IMR-90 (cell line): ENCODE results near the gene C16orf87. TPM values are rescaled to one million over a fixed set of nuclear protein-coding genes. Genes with fewer than 3 reads are reported as not detected.

Experiments used
- ATAC-seq: fragments of 200-7000 bp; cut with Tn5 transposase; 2 replicates; pipeline ENCODE4 v1.9.1; 2020; ENCODE audit warnings: low read depth, mild to moderate bottlenecking, moderate library complexity
- BruUV-seq: library from RNA; stranded (reverse); fragments of 400-500 nt; replicated peaks from 2 replicates; lab custom pipeline; 2021; lab: Mats Ljungman, UMichigan
- CTCF ChIA-PET: fragments of 300-600 bp; formaldehyde crosslinking; extraction: SDS; loops from one replicate; lab custom pipeline; 2021; ENCODE audit warnings: antibody characterized with exemption; lab: Yijun Ruan, JAX
- POLR2A ChIA-PET: fragments of 300-600 bp; sonication (Branson Sonifier 250); formaldehyde crosslinking; loops from one replicate; lab custom pipeline; 2022; ENCODE audit warnings: antibody characterized with exemption; ENCODE audit not compliant: unreplicated experiment; lab: Charles Lee
- DNase-seq: peaks from one replicate; pipeline ENCODE4 v3.0.0; 2013
- H2AFZ ChIP-seq: replicated peaks from 2 replicates; pipeline ENCODE3; 2013; ENCODE audit warnings: low read length, mild to moderate bottlenecking; ENCODE audit not compliant: poor library complexity
- H2AK5ac ChIP-seq: 2 replicates; pipeline ENCODE4 v1.6.1; 2013; ENCODE audit warnings: low read depth, low read length, inconsistent platforms
- H2AK9ac ChIP-seq: replicated peaks from 2 replicates; pipeline ENCODE3; 2013; ENCODE audit warnings: mild to moderate bottlenecking, low read depth, low read length, moderate library complexity; ENCODE audit not compliant: poor library complexity
- H2BK120ac ChIP-seq: 2 replicates; pipeline ENCODE4 v1.6.1; 2013; ENCODE audit warnings: low read depth, low read length, inconsistent platforms
- H2BK15ac ChIP-seq: 3 replicates; pipeline ENCODE4 v1.6.1; 2013; ENCODE audit warnings: low read depth, low read length, inconsistent platforms
- H2BK20ac ChIP-seq: 2 replicates; pipeline ENCODE4 v1.6.1; 2013; ENCODE audit warnings: low read depth, mild to moderate bottlenecking, inconsistent platforms, low read length, moderate library complexity
- H2BK5ac ChIP-seq: 2 replicates; pipeline ENCODE4 v1.6.1; 2013; ENCODE audit warnings: mild to moderate bottlenecking, low read depth, low read length, inconsistent platforms; ENCODE audit not compliant: poor library complexity, severe bottlenecking
- H3K14ac ChIP-seq: replicated peaks from 2 replicates; pipeline ENCODE4 v1.6.1; 2013; ENCODE audit warnings: low read depth, low read length, inconsistent platforms
- H3K18ac ChIP-seq: 2 replicates; pipeline ENCODE4 v1.6.1; 2013; ENCODE audit warnings: low read depth, low read length, control low read depth
- H3K23ac ChIP-seq: 2 replicates; pipeline ENCODE4 v1.6.1; 2013; ENCODE audit warnings: low read depth, low read length, inconsistent platforms
- H3K27ac ChIP-seq: 2 replicates; pipeline ENCODE4 v1.5.1; 2013; ENCODE audit warnings: mild to moderate bottlenecking, control low read depth, low read length; ENCODE audit not compliant: insufficient read depth
- H3K27me3 ChIP-seq: 2 replicates; pipeline ENCODE4 v1.6.1; 2013; ENCODE audit warnings: low read length; ENCODE audit not compliant: control insufficient read depth, insufficient read depth
- H3K36me3 ChIP-seq: 2 replicates; pipeline ENCODE4 v1.6.1; 2013; ENCODE audit warnings: low read length, mixed read lengths; ENCODE audit not compliant: control insufficient read depth, insufficient read depth
- H3K4ac ChIP-seq: 2 replicates; pipeline ENCODE4 v1.6.1; 2013; ENCODE audit warnings: low read depth, low read length, inconsistent platforms
- H3K4me1 ChIP-seq: 2 replicates; pipeline ENCODE4 v1.6.1; 2013; ENCODE audit warnings: low read length, mixed read lengths; ENCODE audit not compliant: control insufficient read depth, insufficient read depth
- H3K4me2 ChIP-seq: 2 replicates; pipeline ENCODE4 v1.6.1; 2013; ENCODE audit warnings: low read depth, mild to moderate bottlenecking, control low read depth, low read length, moderate library complexity
- H3K4me3 ChIP-seq: 2 replicates; pipeline ENCODE4 v1.5.1; 2013; ENCODE audit warnings: low read depth, mild to moderate bottlenecking, control low read depth, low read length, moderate library complexity; ENCODE audit not compliant: insufficient read depth
- H3K56ac ChIP-seq: 2 replicates; pipeline ENCODE4 v1.6.1; 2013; ENCODE audit warnings: low read length, inconsistent platforms; ENCODE audit not compliant: insufficient read depth; ENCODE audit errors: extremely low read depth
- H3K79me1 ChIP-seq, 2 experiments: 2 replicates each; pipeline ENCODE4 v1.6.1; 2013; ENCODE audit warnings: low read length in 2 of 2, inconsistent platforms in 1 of 2, low read depth in 1 of 2
- H3K9ac ChIP-seq: 2 replicates; pipeline ENCODE4 v1.6.1; 2013; ENCODE audit warnings: low read depth, low read length, control low read depth
- H3K9me1 ChIP-seq: 2 replicates; pipeline ENCODE4 v1.6.1; 2013; ENCODE audit warnings: low read length, inconsistent platforms; ENCODE audit not compliant: insufficient read depth
- H3K9me3 ChIP-seq: 2 replicates; pipeline ENCODE4 v1.6.1; 2013; ENCODE audit warnings: low read length; ENCODE audit not compliant: control insufficient read depth, insufficient read depth
- H4K20me1 ChIP-seq: 2 replicates; pipeline ENCODE4 v1.6.1; 2013; ENCODE audit warnings: low read length, inconsistent platforms; ENCODE audit not compliant: insufficient read depth
- H4K5ac ChIP-seq: 2 replicates; pipeline ENCODE4 v1.6.1; 2013; ENCODE audit warnings: mild to moderate bottlenecking, low read depth, low read length, control low read depth
- H4K8ac ChIP-seq, 2 experiments: 2 replicates each; pipeline ENCODE4 v1.6.1; 2013; ENCODE audit warnings: low read depth in 2 of 2, low read length in 2 of 2, control low read depth in 1 of 2, inconsistent platforms in 1 of 2
- H4K91ac ChIP-seq: 2 replicates; pipeline ENCODE4 v1.6.1; 2013; ENCODE audit warnings: low read depth, low read length, inconsistent platforms; ENCODE audit not compliant: insufficient read depth
- CHD1 ChIP-seq: IDR thresholded peaks from 2 replicates; pipeline ENCODE4 v1.6.1; 2012; ENCODE audit warnings: low read depth, low read length, improper control_type of control experiment
- RCOR1 ChIP-seq: IDR thresholded peaks from 2 replicates; pipeline ENCODE4 v1.6.1; 2012; ENCODE audit warnings: mild to moderate bottlenecking, low read length, improper control_type of control experiment; ENCODE audit not compliant: insufficient replicate concordance
- SMC3 ChIP-seq: fragments of 150-350 bp; IDR thresholded peaks from 2 replicates; pipeline ENCODE4 v1.6.1; 2016; ENCODE audit warnings: low read depth, mild to moderate bottlenecking, antibody characterized with exemption, low read length, moderate library complexity
- WGBS, 2 experiments: methylation state at CpG; one replicate each; pipeline versions ENCODE4 v1.1.5 to v1.1.7; 2013; ENCODE audit warnings: missing lambda C conversion rate in 2 of 2; ENCODE audit not compliant: insufficient read length in 1 of 2; ENCODE audit errors: extremely low coverage in 2 of 2; 5-methylcytosine and 5-hydroxymethylcytosine counted together
- dilution Hi-C: fragments of 300-500 bp; cut with HindIII; formaldehyde crosslinking; loops from one replicate; pipeline ENCODE4 v1.14.3; 2018; ENCODE audit warnings: low sequenced_read_pairs; ENCODE audit not compliant: unreplicated experiment
- in situ Hi-C: fragments of 300-500 bp; cut with MboI; formaldehyde crosslinking; loops from 3 replicates; pipeline ENCODE4 v1.14.3; 2019; ENCODE audit warnings: low sequenced_read_pairs, inconsistent platforms, mixed read lengths
- intact Hi-C: fragments of 100-400 bp; cut with micrococcal nuclease; formaldehyde crosslinking; loops from 2 replicates; pipeline ENCODE4 v1.10.0; 2022
- polyA plus RNA-seq, 3 experiments: library from polyadenylated mRNA; depleted of rRNA; stranded (reverse); fragments of >200 nt; gene quantifications; 2 replicates each; pipeline ENCODE4 v1.2.3, GENCODE V29; 2012; ENCODE audit warnings: low replicate concordance in 1 of 3
- total RNA-seq: library from RNA; depleted of rRNA; stranded (reverse); fragments of >200 nt; gene quantifications from 2 replicates; pipeline ENCODE4 v1.2.3, GENCODE V29; 2012
- TF ChIP-seq, protein P1 (sequence below): conservative IDR thresholded peaks from 2 replicates; pipeline ENCODE4 v1.5.1; 2012; ENCODE audit warnings: mild to moderate bottlenecking, low read depth, low read length, improper control_type of control experiment
- TF ChIP-seq, protein P2 (sequence below): fragments of 150-350 bp; IDR thresholded peaks from 2 replicates; pipeline ENCODE4 v1.6.1; 2017; ENCODE audit warnings: mild to moderate bottlenecking, antibody characterized with exemption, low read length, low read depth
- TF ChIP-seq, protein P3 (sequence below): fragments of 150-350 bp; IDR thresholded peaks from 2 replicates; pipeline ENCODE4 v1.6.1; 2016; ENCODE audit warnings: low read depth, mild to moderate bottlenecking, low read length, moderate library complexity, borderline replicate concordance

Gene C16orf87
- total and polyA plus RNA-seq, 2 of the 4 experiments (the other 2 are of a cell fraction) = 6.3 to 8.1 TPM

DNA sequence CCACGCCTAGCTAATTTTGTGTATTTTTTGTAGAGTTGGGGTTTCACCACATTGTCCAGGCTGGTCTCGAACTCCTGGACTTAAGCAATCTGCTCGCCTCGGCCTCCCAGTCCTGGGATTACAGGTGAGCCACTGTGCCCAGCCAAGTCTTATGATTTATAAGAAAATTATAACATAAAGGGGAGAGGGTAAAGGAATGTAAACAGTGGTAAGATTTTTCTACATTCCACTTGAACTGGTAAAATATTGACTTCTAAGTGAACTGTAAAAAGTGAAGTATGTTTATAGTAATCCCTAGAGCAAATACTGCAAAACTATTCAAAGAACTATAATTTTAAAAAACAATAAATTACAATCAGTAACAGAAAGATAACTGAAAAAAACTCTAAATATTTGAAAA lies 33.5 kb downstream of the C16orf87 start:
- Histone ChIP-seq H3K79me1 (peaks cover 16 to 17% of the 10 kb centered on the region in 2 experiments), H3K27ac (no peak overlapping the region), H3K4me2 (no peak overlapping the region), H3K18ac (no peak overlapping the region), H3K9ac (no peak overlapping the region), H3K27me3 (no peaks in the 10 kb centered on the region), H4K91ac (no peak overlapping the region), H3K36me3 (peaks cover 11% of the 10 kb centered on the region), H4K20me1 (peaks cover 6% of the 10 kb centered on the region; the same call in 1 of the 2 replicates), H3K4me3 (no peak overlapping the region), H3K9me3 (peaks cover 2% of the 10 kb centered on the region; the same call in 1 of the 2 replicates), H4K8ac (no peak overlapping the region), H3K9me1 (peaks cover 3% of the 10 kb centered on the region; the same call in 1 of the 2 replicates), H3K4ac (no peak overlapping the region), H2BK5ac (no peak overlapping the region), H3K23ac (no peak overlapping the region), H2AFZ (no peak overlapping the region), H2AK5ac (no peak overlapping the region), H2BK120ac (no peak overlapping the region), H2BK20ac (no peak overlapping the region), H2AK9ac (no peak overlapping the region), H3K14ac (no peak overlapping the region), H3K4me1 (no peaks in the 10 kb centered on the region), H2BK15ac (no peak overlapping the region), H3K56ac (no peak overlapping the region), H4K5ac (no peak overlapping the region)
- no peak for DNase-seq
- intact Hi-C loops (no loop called here), dilution Hi-C loops (no loop called here), in situ Hi-C loops (no loop called here)
- BruUV-seq = no TSS peak
- TF ChIP-seq CHD1 (no peak), RCOR1 (no peak), SMC3 (no peak)
- TF ChIP-seq, protein P1, sequence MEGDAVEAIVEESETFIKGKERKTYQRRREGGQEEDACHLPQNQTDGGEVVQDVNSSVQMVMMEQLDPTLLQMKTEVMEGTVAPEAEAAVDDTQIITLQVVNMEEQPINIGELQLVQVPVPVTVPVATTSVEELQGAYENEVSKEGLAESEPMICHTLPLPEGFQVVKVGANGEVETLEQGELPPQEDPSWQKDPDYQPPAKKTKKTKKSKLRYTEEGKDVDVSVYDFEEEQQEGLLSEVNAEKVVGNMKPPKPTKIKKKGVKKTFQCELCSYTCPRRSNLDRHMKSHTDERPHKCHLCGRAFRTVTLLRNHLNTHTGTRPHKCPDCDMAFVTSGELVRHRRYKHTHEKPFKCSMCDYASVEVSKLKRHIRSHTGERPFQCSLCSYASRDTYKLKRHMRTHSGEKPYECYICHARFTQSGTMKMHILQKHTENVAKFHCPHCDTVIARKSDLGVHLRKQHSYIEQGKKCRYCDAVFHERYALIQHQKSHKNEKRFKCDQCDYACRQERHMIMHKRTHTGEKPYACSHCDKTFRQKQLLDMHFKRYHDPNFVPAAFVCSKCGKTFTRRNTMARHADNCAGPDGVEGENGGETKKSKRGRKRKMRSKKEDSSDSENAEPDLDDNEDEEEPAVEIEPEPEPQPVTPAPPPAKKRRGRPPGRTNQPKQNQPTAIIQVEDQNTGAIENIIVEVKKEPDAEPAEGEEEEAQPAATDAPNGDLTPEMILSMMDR = no peak
- TF ChIP-seq, protein P2, sequence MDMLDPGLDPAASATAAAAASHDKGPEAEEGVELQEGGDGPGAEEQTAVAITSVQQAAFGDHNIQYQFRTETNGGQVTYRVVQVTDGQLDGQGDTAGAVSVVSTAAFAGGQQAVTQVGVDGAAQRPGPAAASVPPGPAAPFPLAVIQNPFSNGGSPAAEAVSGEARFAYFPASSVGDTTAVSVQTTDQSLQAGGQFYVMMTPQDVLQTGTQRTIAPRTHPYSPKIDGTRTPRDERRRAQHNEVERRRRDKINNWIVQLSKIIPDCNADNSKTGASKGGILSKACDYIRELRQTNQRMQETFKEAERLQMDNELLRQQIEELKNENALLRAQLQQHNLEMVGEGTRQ = no peak
- TF ChIP-seq, protein P3, sequence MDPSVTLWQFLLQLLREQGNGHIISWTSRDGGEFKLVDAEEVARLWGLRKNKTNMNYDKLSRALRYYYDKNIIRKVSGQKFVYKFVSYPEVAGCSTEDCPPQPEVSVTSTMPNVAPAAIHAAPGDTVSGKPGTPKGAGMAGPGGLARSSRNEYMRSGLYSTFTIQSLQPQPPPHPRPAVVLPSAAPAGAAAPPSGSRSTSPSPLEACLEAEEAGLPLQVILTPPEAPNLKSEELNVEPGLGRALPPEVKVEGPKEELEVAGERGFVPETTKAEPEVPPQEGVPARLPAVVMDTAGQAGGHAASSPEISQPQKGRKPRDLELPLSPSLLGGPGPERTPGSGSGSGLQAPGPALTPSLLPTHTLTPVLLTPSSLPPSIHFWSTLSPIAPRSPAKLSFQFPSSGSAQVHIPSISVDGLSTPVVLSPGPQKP = no peak
- ATAC-seq = peak; percentile 62
- ChIA-PET CTCF (no interaction called here), POLR2A (no interaction called here)
- WGBS, 2 experiments = no CpG with 5 or more reads among the region's 4 CpGs
